CD14-positive monocyte (primary cell): ENCODE results near the gene TNIK. TPM values are rescaled to one million over a fixed set of nuclear protein-coding genes. Genes with fewer than 3 reads are reported as not detected.

Experiments
- DNase-seq, 3 donors: peaks; one replicate each; pipeline ENCODE4 v3.0.0-alpha.2; 2011 to 2022
- H2AFZ ChIP-seq: 2 replicates; pipeline ENCODE4 v1.6.0; 2012; ENCODE audit warnings: mild to moderate bottlenecking, low read depth, low read length, inconsistent platforms; ENCODE audit not compliant: insufficient read depth, poor library complexity, severe bottlenecking
- H3K27ac ChIP-seq, 2 donors: 1 replicate in 1 of 2; 2 replicates in 1 of 2; pipeline ENCODE4 v1.5.1; 2012 to 2013; ENCODE audit warnings: low read length in 2 of 2, control low read depth in 1 of 2, inconsistent platforms in 1 of 2, low read depth in 1 of 2, mild to moderate bottlenecking in 1 of 2
- H3K27me3 ChIP-seq, 2 donors: one replicate each; pipeline versions ENCODE4 v1.6.0 to v1.6.1; 2011 to 2013; ENCODE audit warnings: low read length in 2 of 2; ENCODE audit not compliant: control insufficient read depth in 2 of 2, insufficient read depth in 2 of 2
- H3K36me3 ChIP-seq, 2 donors: replicated peaks in 1 of 2; 1 replicate in 1 of 2; 2 replicates in 1 of 2; pipeline versions ENCODE4 v1.5.1 to v1.6.1; 2012 to 2013; ENCODE audit warnings: low read length in 2 of 2, control low read depth in 1 of 2, inconsistent platforms in 1 of 2, mild to moderate bottlenecking in 1 of 2; ENCODE audit not compliant: insufficient read depth in 2 of 2, control insufficient read depth in 1 of 2
- H3K4me1 ChIP-seq, 2 donors: 1 replicate in 1 of 2; 2 replicates in 1 of 2; pipeline versions ENCODE4 v1.5.1 to v1.6.1; 2012 to 2013; ENCODE audit warnings: low read length in 2 of 2, control low read depth in 1 of 2, inconsistent platforms in 1 of 2, mild to moderate bottlenecking in 1 of 2, moderate library complexity in 1 of 2; ENCODE audit not compliant: insufficient read depth in 2 of 2, control insufficient read depth in 1 of 2
- H3K4me2 ChIP-seq: replicated peaks from 2 replicates; pipeline ENCODE3; 2012; ENCODE audit warnings: low read length, moderate library complexity, mild to moderate bottlenecking; ENCODE audit not compliant: poor library complexity, severe bottlenecking; ENCODE audit errors: extremely low read depth
- H3K4me3 ChIP-seq, 3 experiments: fragments of 200-600 bp in 1 of 3; sonication (generic) in 1 of 3; replicated peaks in 1 of 3; 1 replicate in 2 of 3; 2 replicates in 1 of 3; pipeline ENCODE4 v1.5.1; 2011 to 2013; ENCODE audit warnings: low read length in 3 of 3, mild to moderate bottlenecking in 3 of 3, control low read depth in 2 of 3, low read depth in 2 of 3, inconsistent platforms in 1 of 3, moderate library complexity in 1 of 3
- H3K79me2 ChIP-seq: 2 replicates; pipeline ENCODE4 v1.6.0; 2012; ENCODE audit warnings: mild to moderate bottlenecking, control low read depth, inconsistent platforms, low read length, moderate library complexity; ENCODE audit not compliant: insufficient read depth
- H3K9ac ChIP-seq: 2 replicates; pipeline ENCODE4 v1.6.0; 2017; ENCODE audit warnings: low read length, mild to moderate bottlenecking; ENCODE audit not compliant: insufficient read depth, poor library complexity, severe bottlenecking
- H3K9me3 ChIP-seq, 2 donors: replicated peaks in 1 of 2; 1 replicate in 1 of 2; 2 replicates in 1 of 2; pipeline versions ENCODE4 v1.5.1 to v1.6.1; 2012 to 2013; ENCODE audit warnings: low read length in 2 of 2, control low read depth in 1 of 2; ENCODE audit not compliant: control insufficient read depth in 1 of 2, insufficient read depth in 1 of 2
- H4K20me1 ChIP-seq: 2 replicates; pipeline ENCODE4 v1.6.0; 2012; ENCODE audit warnings: mild to moderate bottlenecking, low read length, control low read depth, moderate library complexity; ENCODE audit not compliant: insufficient read depth
- H3K27ac Mint-ChIP-seq, 7 donors: one replicate each; pipeline ENCODE4 v1.8.0; 2020; ENCODE audit warnings: mild to moderate bottlenecking in 7 of 7, mixed read lengths in 7 of 7, moderate library complexity in 6 of 7, inconsistent platforms in 2 of 7
- H3K27me3 Mint-ChIP-seq, 3 donors: one replicate each; pipeline ENCODE4 v1.8.0; 2021 to 2022; ENCODE audit warnings: low read depth in 3 of 3, mild to moderate bottlenecking in 3 of 3, mixed read lengths in 3 of 3, moderate library complexity in 3 of 3, inconsistent platforms in 1 of 3
- H3K36me3 Mint-ChIP-seq, 2 donors: one replicate each; pipeline ENCODE4 v1.8.0; 2020; ENCODE audit warnings: mixed read lengths in 2 of 2, inconsistent platforms in 1 of 2, mild to moderate bottlenecking in 1 of 2
- H3K4me1 Mint-ChIP-seq: one replicate; pipeline ENCODE4 v1.8.0; 2020; ENCODE audit warnings: mild to moderate bottlenecking, mixed read lengths
- H3K4me3 Mint-ChIP-seq, 2 donors: one replicate each; pipeline ENCODE4 v1.8.0; 2020; ENCODE audit warnings: mild to moderate bottlenecking in 2 of 2, mixed read lengths in 2 of 2, moderate library complexity in 1 of 2
- H3K9me3 Mint-ChIP-seq, 7 donors: one replicate each; pipeline ENCODE4 v1.8.0; 2020 to 2022; ENCODE audit warnings: mixed read lengths in 7 of 7, mild to moderate bottlenecking in 6 of 7, moderate library complexity in 6 of 7, inconsistent platforms in 2 of 7
- CTCF ChIP-seq: fragments of 200-600 bp; IDR thresholded peaks from one replicate; pipeline ENCODE4 v1.8.0; 2022; ENCODE audit warnings: antibody characterized with exemption, mild to moderate bottlenecking
- WGBS: methylation state at CpG from one replicate; pipeline ENCODE4 v1.1.5; 2013; ENCODE audit warnings: missing lambda C conversion rate; ENCODE audit not compliant: insufficient coverage; 5-methylcytosine and 5-hydroxymethylcytosine counted together
- intact Hi-C, 2 donors: fragments of 100-400 bp; cut with micrococcal nuclease; formaldehyde crosslinking; loops; one replicate each; pipeline versions ENCODE4 v1.15.0 to v1.15.1; 2023
- polyA plus RNA-seq, 3 donors: library from polyadenylated mRNA; depleted of rRNA in 1 of 3; unstranded in 2 of 3; stranded (reverse) in 1 of 3; fragments of 300-500 nt in 2 of 3; fragments of >200 nt in 1 of 3; fragmentation: Illumina TruSeq in 2 of 3; gene quantifications; 1 replicate in 2 of 3; 2 replicates in 1 of 3; pipeline ENCODE4 v1.2.3, GENCODE V29; 2012 to 2021

TNIK gene
- polyA plus RNA-seq, 3 donors: 0.36 to 1.8 (median 0.75) TPM

GRCh38 chr3:171416666-171417065, 43.5 kb downstream of the TNIK start:
- Mint-ChIP-seq H3K27ac (no peak overlapping the region), H3K4me1 (no peaks in the 10 kb centered on the region), H3K27me3 (no peaks in the 10 kb centered on the region), H3K36me3 (no peaks in the 10 kb centered on the region), H3K4me3 (no peak overlapping the region), H3K9me3 (no peaks in the 10 kb centered on the region)
- H3K9ac ChIP-seq: no peak overlapping the region
- no peaks in the 10 kb centered on the region for H3K27me3 ChIP-seq
- intact Hi-C loops: no loop called here
- no peaks in the 10 kb centered on the region for H4K20me1 ChIP-seq
- H3K27ac ChIP-seq: no peak overlapping the region
- no peak overlapping the region for H3K4me3 ChIP-seq
- TF ChIP-seq CTCF: no peak
- no peak overlapping the region for H2AFZ ChIP-seq
- no CpG with 5 or more reads among the region's 2 CpGs for WGBS
- no peaks in the 10 kb centered on the region for H3K79me2 ChIP-seq
- no peaks in the 10 kb centered on the region for H3K4me1 ChIP-seq
- H3K36me3 ChIP-seq: no peaks in the 10 kb centered on the region
- H3K4me2 ChIP-seq: no peak overlapping the region
- H3K9me3 ChIP-seq: no peaks in the 10 kb centered on the region
- no peak for DNase-seq

- no peak for DNase-seq
- no peak overlapping the region for H2AFZ ChIP-seq
- TF ChIP-seq CTCF: no peak
- H3K27ac Mint-ChIP-seq: no peak overlapping the region
- H3K36me3 ChIP-seq: no peaks in the 10 kb centered on the region
- H3K9ac ChIP-seq: no peak overlapping the region
- no peaks in the 10 kb centered on the region for H3K79me2 ChIP-seq
- H4K20me1 ChIP-seq: no peaks in the 10 kb centered on the region
- no peak overlapping the region for H3K4me3 ChIP-seq
- intact Hi-C loops: no loop called here
- H3K9me3 ChIP-seq: no peaks in the 10 kb centered on the region
- no peak overlapping the region for H3K27ac ChIP-seq
- no peaks in the 10 kb centered on the region for H3K27me3 Mint-ChIP-seq
- H3K4me1 Mint-ChIP-seq: no peaks in the 10 kb centered on the region
- H3K4me2 ChIP-seq: no peak overlapping the region
- 100% methylated on average over 3 of the region's 5 CpGs for WGBS
- no peaks in the 10 kb centered on the region for H3K4me1 ChIP-seq
- H3K4me3 Mint-ChIP-seq: no peak overlapping the region
- no peaks in the 10 kb centered on the region for H3K9me3 Mint-ChIP-seq
- no peaks in the 10 kb centered on the region for H3K36me3 Mint-ChIP-seq
- H3K27me3 ChIP-seq: no peaks in the 10 kb centered on the region
Measured at GRCh38 chr3:171416061-171416460, 44.1 kb downstream of the TNIK start.
